HG02759 (cell line): ENCODE results near the gene BBLN.

ENCODE experiments used
- ATAC-seq: cut with Tn5 transposase; IDR thresholded peaks from one replicate; pipeline ENCODE4 v1.9.1; 2021; ENCODE audit warnings: mild to moderate bottlenecking, moderate library complexity; ENCODE audit not compliant: unreplicated experiment

Gene BBLN

GRCh38 chr9:128188209-128188608 lies 28.1 kb downstream of the BBLN start:
- no peak for ATAC-seq

GRCh38 chr9:128190013-128190412 lies 29.9 kb downstream of the BBLN start:
- ATAC-seq: no peak

- ATAC-seq: no peak
These were observed 30.7 kb downstream of the BBLN start for GRCh38 chr9:128190516-128191405.

GRCh38 chr9:128191406-128192046 lies 31.5 kb downstream of the BBLN start, which contains the start of gene CIZ1:
CIZ1 (minus strand) TSS chr9:128191572; CDS start chr9:128190857, 715 bp downstream.
- peak; percentile 95 for ATAC-seq

- no peak for ATAC-seq
These were observed 32.7 kb downstream of the BBLN start for GRCh38 chr9:128192601-128193371.

- no peak for ATAC-seq
These were observed 33.5 kb downstream of the BBLN start for GRCh38 chr9:128193469-128194096.

GRCh38 chr9:128201441-128202369 lies 41.6 kb downstream of the BBLN start:
- no peak for ATAC-seq

GRCh38 chr9:128202648-128203023 lies 42.6 kb downstream of the BBLN start:
- no peak for ATAC-seq

- peak; percentile 85 for ATAC-seq
These were observed 43.1 kb downstream of the BBLN start, which contains the start of gene DNM1 for GRCh38 chr9:128203024-128203706. DNM1 (plus strand) TSS chr9:128203379; CDS start chr9:128203471, 92 bp downstream.

- ATAC-seq: no peak
These were observed 43.9 kb downstream of the BBLN start for GRCh38 chr9:128203707-128204551.

- ATAC-seq: no peak
These were observed 44.8 kb downstream of the BBLN start for GRCh38 chr9:128204858-128205257.

- no peak for ATAC-seq
These were observed 45.4 kb downstream of the BBLN start for GRCh38 chr9:128205296-128205944.

GRCh38 chr9:128206484-128206883 lies 46.4 kb downstream of the BBLN start:
- ATAC-seq: no peak

GRCh38 chr9:128206916-128207910 lies 47.1 kb downstream of the BBLN start:
- no peak for ATAC-seq

GRCh38 chr9:128208386-128208785 lies 48.3 kb downstream of the BBLN start:
- ATAC-seq: no peak

GRCh38 chr9:128208946-128209669 lies 49.0 kb downstream of the BBLN start:
- no peak for ATAC-seq
